Measurements from ENCODE around the gene HTRA1.

Gene HTRA1

DNA sequence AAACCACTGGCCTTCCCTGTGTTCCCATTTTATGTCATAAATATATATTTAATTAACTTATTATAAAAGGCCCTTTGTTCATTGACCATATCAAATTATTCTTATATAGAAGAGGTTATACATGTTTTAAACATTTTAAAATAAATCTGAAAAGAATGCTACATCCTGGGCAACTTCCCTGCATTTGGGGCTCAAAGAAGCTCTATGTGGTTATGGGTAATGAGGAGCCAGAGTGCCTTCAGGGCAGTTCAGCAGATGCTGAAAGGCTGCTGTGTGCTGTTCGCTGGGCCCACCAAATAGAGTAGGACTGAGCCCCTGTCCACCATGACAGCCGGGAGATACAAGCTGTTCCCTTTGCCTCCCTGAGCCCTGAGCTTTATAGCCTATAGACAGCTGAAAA lies 35.9 kb downstream of the HTRA1 start:
- no peak for FAIRE-seq

DNA sequence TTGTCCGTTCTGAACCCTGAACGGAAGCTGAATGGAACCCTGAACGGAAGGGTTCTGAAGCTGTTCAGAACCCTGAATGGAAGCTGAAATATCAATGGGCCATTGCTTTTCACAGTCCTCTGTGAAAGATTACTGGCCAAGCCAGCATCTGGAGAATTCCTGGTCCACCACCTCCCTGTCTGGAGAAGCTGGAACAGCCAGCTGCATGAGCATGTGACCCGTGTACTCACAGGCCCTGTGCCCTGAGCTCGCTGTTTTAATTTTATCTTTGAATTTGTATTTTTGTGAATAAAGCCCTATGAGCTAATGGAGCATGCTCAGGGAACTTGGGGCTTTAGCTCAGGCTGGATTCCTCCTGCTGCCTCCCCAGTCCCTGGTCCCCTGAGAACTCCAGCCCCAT lies 37.2 kb downstream of the HTRA1 start:
- FAIRE-seq, result no peak

DNA sequence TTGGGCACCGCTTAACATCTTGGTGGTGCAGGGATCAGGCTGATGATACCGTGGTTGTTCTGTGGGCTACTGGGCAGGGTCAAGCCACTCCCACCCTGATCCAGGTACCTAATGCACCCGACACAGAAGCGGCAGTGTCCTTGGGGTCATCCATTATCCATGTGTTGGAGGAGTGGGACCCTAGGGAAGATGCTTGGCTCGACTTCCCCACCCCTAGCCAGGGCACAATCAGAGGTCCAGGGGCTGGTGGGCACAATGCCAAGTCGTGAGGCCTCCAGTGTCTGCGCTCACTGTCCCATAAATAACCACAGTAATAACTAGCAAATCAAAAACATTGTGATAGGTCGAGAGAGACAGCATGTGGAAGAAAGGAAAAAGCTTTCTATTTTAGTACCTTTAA lies 37.7 kb downstream of the HTRA1 start:
- no peak for FAIRE-seq

- no peak for FAIRE-seq
Measured at GRCh38 chr10:122499491-122499941, 38.2 kb downstream of the HTRA1 start.

- FAIRE-seq, result no peak
Measured at GRCh38 chr10:122500194-122500593, 38.8 kb downstream of the HTRA1 start.

DNA sequence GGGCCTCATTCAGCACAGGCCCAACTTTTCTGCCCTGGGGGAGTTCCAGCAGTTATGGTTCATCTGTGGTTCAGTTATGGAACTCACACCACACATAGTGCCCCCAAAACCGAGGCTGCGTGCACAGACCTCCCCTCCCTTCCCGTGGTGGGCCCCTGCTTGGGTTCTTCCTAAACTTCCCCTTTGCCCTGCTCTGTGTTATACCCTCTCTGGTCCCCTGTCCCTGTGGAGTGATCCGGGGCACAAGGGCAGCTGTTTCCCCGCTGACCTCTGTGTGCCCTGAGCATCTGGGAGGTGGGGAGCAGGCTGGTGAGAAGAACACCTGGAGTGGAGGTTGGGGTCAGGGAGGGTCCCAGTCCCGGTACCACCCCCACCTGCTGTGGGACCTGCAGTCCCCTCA lies 39.4 kb downstream of the HTRA1 start:
- FAIRE-seq, result no peak

DNA sequence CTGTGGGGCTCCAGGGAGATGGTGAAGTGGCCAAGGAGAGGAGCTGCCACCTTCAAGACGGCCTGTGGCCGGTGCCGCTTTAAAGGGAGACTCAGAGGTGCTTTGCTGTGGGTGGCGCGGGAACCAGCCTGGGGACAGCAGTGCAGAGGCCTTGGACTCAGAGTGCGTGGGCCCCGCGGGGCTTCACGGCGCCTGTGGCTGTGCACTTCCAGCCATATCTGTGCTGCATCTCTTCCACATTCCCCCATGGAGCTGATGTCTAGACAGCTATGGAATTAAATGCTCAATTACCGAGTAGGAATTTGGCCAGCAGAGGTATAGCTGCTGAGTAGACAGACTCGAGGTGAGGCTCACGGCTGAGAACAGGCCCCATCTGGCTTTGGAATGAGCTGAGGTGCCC lies 41.7 kb downstream of the HTRA1 start:
- no peak for FAIRE-seq

GRCh38 chr10:122503886-122504609 lies 42.7 kb downstream of the HTRA1 start:
- no peak for FAIRE-seq

- FAIRE-seq, result no peak
Measured at GRCh38 chr10:122504610-122504950, 43.2 kb downstream of the HTRA1 start.

GRCh38 chr10:122505011-122505410 lies 43.7 kb downstream of the HTRA1 start:
- FAIRE-seq, result no peak

DNA sequence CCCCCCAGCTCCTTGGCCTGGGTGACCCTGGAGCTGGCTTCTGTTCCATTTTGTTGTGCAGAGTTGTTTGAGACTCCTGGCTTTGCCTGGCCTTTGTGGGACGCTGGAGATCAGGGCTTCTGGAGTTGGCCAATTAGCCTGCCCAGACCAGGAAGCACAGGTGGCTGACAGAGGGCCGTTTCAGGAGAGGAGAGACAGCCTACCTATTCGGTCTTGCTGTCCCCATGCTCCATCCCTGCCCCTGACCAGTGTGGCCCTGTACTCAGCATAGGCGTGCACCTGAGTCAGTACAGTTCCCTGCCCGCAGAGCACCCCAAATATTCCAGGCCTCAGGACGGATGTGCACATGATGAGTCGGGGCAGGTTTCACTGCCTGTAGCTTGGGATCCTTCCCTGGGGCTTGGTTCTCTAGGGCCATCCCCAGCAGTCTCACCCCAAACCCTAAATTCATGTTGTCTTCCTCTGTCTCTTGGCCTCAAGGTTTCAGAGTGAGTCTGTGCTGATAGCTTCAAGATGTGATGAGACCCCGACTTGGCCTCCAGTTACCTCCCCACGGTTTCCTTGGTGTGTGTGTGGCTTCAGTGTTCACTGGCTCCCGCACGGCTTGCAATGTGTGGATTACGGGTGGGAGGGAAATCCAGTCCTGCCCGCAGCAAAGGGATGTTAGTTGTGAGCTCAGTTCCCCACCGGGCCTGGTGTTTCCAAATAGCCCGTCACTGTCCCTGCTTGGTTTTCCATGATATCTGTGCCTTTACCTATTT lies 44.7 kb downstream of the HTRA1 start:
- FAIRE-seq, result no peak

- no peak for FAIRE-seq
Measured at GRCh38 chr10:122507616-122508015, 46.3 kb downstream of the HTRA1 start.

DNA sequence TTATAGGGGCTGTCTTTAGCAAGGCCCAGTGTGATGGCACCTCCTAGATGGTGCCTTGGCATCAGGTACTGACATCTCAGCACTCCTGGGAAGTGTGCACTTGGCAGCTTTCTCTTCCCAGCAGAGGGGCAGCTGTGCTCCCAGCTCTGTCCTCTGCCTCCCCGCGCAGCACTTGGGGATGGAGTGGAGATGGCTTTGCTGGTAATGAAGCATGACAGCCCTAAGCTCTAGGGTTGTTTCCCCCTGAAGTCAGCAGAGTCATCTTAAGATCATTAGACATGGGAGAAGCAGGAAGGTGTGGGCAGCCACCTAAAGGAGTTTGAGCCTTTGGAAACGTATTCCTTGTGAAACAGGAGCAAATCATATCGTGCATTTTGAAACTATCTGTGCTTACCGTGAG lies 46.7 kb downstream of the HTRA1 start:
- no peak for FAIRE-seq

GRCh38 chr10:122509323-122509722 lies 48.0 kb downstream of the HTRA1 start:
- FAIRE-seq, result no peak

GRCh38 chr10:122510326-122510725 lies 49.0 kb downstream of the HTRA1 start:
- no peak for FAIRE-seq

- FAIRE-seq, result no peak
Measured at GRCh38 chr10:122510736-122511135, 49.4 kb downstream of the HTRA1 start.

- FAIRE-seq, result no peak
Measured at GRCh38 chr10:122513053-122513452, 51.7 kb downstream of the HTRA1 start.

DNA sequence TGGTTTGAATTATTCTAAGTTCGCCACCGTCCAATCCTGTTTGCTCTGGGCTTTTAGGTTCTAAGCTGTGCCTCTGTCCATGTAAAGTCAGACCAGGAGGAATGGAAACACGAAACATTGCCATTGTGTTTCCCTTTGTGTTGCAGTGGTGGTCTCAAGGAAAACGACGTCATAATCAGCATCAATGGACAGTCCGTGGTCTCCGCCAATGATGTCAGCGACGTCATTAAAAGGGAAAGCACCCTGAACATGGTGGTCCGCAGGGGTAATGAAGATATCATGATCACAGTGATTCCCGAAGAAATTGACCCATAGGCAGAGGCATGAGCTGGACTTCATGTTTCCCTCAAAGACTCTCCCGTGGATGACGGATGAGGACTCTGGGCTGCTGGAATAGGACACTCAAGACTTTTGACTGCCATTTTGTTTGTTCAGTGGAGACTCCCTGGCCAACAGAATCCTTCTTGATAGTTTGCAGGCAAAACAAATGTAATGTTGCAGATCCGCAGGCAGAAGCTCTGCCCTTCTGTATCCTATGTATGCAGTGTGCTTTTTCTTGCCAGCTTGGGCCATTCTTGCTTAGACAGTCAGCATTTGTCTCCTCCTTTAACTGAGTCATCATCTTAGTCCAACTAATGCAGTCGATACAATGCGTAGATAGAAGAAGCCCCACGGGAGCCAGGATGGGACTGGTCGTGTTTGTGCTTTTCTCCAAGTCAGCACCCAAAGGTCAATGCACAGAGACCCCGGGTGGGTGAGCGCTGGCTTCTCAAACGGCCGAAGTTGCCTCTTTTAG lies 52.9 kb downstream of the HTRA1 start:
- no peak for FAIRE-seq

GRCh38 chr10:122515022-122515424 lies 53.7 kb downstream of the HTRA1 start:
- no peak for FAIRE-seq

DNA sequence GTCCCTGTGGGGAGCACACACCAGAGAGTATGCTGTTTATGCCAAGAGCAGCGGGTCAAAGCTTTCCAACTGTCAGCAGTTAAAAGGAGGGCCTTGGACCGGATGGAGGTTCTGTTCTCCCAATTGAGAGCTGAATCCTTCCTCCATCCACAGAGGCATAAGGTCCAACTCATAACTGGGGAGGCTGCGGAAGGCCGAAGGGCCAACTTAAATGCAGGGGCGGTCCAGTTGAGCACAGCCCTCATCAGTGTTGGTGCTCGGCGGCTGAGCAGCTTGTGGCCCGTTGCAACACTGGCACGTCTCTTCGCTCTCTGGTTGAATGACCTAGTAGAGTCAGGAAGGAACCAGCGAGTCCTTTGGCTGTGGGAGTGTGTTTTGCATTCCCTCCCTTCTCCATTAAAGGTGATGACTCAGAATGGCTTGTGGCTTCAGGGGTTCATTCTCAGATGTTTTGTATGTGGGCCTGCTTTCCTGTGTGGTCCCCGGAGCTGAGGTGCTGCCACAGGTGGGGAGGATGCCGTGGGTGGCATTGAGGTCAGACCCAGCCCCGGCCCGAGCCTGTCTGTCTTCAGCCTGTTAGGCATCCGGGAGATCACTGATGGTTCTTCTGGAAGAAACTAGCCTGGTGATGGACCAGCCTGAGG lies 54.4 kb downstream of the HTRA1 start:
- FAIRE-seq, result no peak

DNA sequence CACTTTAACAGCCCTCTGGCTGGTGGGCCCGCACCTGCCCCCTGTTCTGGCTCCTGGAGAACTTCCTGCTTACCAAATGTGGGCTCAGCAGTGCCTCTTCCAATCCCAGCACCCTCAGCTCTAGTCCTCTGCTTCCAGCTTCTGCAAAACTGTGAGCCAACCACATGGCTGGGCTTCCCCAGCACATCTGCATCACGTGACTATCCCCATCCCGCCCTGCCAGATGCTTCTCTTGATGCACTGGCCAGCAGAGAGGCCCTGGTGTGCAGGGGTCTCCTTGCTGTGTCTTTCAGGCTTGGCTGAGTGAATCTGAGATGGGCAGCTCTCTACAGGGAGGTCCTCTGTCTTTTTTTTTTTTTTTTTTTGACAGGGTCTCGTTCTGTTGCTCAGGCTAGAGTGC lies 55.4 kb downstream of the HTRA1 start:
- FAIRE-seq, result no peak

DNA sequence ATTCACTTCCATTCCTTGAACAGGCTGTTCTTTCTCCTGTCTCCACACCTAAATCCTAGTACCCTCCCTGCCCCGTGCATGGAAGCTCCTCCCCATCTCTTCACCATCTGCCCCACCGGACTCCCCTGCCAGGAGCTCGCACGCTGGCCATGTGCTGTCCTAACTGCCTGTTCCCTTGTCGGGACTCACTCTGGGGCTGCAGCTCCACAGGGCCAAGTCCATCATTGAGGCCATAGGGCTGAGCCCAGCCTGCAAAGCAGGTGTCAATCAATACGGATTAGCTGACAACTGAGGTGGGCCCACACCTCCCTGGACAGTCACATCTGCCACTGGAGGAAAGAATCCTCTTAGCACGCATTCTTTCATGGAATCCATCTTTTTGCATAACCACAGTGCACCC lies 57.8 kb downstream of the HTRA1 start:
- no peak for FAIRE-seq

DNA sequence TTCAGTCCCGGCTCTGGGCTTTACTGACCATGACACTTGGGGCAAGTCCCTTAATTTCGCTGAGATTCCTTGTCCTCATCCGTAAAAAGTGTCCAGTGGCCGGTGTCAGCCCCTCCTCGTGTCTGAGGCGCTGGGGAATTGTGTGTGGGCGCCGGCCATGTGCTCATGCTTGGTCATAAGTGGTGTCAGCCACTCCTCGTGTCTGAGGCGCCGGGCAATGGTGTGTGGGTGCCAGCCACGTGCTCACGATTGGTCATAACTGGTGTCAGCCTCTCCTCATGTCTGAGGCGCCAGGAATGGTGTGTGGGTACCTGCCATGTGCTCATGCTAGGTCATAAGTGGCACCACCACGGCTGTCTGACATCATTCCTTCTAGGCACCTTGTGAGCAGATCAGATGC lies 58.5 kb downstream of the HTRA1 start:
- FAIRE-seq, result no peak

Data from A204.1 (cell line).